HG03108 (cell line): ENCODE results near the gene RASIP1.

Source experiments
- ATAC-seq: cut with Tn5 transposase; IDR thresholded peaks from one replicate; pipeline ENCODE4 v1.9.1; 2021; ENCODE audit warnings: moderate library complexity; ENCODE audit not compliant: unreplicated experiment

Gene RASIP1

GRCh38 chr19:48676487-48676886, 63.9 kb downstream of the RASIP1 start:
- no peak for ATAC-seq

DNA sequence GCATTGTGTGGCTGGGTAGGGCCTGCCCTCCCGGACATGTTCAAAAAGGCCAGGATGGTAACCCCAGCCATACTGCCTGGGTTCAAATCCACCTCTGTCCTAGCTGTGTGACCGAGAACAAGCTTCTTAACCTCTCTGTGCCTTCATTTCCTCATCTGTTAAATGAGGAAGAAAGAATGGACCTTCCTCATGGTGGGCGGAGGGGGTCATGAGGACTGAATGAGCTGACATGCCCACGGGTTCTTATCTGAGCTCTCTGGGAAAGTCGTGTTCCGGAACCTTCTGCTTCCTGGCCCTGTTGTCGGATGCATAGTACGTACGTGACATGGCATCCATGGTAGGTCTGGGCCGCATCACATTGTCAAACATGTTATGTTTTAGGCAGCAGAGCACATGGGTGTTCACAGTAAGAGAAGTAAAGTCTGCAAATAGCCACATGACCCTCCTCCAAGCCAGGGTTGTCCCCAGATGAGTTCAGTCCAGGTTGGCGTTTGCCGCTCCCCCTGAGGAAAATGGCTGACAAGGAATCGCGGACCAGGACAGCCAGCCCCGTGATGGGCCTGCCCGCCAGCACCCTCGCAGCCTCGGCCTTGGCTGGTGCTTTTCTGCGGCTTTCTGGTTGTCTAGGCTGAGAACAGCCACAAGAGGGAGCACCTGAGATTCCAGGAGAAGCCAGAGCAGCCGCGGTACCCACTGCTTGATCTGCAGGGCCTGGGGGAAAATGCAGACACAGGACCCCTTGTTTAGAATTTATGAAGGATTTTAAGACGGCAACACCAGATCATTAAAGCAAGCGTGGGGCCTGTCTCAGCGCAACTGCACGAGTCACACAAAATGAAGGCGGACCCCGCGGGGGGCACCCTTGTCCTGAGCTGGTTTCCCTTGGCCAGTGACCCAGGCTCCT, 65.2 kb downstream of the RASIP1 start:
- ATAC-seq = no peak

DNA sequence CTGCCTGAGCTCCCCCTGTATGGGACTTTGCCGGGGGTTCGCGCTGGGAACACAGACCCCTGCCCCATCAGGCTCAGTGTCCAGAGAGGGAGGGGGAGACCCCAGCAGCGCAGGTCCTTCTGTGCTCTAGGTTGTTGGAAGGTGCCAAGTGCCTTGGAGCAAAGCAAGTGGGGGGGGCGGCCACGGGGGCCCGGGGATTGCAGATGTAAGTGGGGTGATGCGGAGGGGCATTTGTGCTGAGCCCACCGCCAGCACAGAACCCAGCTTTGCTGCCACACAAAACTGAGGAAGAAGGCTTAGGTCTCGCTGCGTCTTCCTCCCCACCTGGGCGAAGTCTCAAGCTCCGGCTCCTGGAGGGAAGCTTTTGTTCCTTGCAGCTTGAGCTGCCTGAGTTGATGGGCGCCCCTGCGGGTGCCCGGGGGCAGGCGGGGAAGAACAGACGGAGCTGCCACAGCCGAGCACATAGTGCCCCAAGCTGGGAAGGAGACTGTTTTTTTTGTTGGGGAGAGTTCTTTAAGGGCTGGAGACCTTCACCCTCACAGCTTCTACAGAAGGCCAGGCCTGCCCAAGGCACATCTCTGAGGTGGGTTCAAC, 66.1 kb downstream of the RASIP1 start:
- ATAC-seq = no peak

DNA sequence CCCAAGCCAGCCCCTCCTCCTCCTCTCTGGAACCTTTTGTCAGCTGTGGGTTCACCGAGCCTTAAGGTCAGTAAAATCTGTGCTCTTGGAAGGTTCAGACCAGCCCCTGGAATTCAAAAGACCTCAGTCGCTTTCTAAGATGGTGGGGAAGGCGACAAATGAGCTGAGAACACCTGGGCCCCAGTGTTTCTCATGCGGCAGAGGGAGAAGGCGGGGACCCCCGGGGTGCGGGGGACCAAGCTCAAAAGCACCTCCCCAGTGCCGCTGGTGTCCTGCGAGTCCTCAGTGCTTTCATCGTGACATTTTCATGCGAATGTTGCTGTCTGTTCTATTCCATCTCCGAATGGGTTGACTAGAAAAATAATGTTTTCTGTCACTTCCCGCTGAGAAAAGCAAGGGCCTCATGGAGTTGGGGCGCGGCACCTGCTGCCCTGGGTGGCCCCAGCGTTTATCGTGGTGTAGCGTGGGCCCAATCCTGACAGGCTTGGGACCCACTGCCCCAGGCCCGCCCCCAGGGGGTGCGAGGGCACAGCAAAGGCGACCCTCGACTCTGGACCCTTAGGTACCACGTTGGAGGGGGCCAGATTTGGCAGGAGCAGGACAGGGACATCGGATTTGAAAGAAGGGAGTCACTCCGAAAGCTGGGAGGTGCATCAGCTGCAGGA, 66.8 kb downstream of the RASIP1 start:
- ATAC-seq = no peak

DNA sequence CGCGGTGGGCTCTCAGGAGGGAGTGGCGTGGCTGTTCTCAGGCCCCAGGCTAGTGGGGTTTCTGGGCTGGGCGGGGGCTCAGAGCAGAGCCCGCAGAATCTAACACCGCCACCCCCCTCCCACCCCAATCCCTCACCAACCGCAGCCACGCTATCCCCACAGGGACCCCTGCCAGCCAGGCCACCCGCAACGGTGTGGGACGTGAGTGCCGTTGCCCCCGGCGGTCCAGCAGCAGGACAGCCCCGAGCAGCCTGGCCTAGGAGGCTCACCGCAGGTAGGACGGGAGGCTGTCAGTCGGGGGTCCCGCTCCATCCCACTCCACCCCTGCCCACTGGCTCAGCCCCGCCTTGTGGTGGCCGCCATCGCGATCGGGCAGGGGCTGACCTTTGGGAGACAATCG, 67.4 kb downstream of the RASIP1 start, which contains the start of gene NTN5:
Gene NTN5 (minus strand): TSS at position 24 of the 400 bp plus-strand sequence. CDS start 2,031 bp downstream, outside the sequence.
- no peak for ATAC-seq

DNA sequence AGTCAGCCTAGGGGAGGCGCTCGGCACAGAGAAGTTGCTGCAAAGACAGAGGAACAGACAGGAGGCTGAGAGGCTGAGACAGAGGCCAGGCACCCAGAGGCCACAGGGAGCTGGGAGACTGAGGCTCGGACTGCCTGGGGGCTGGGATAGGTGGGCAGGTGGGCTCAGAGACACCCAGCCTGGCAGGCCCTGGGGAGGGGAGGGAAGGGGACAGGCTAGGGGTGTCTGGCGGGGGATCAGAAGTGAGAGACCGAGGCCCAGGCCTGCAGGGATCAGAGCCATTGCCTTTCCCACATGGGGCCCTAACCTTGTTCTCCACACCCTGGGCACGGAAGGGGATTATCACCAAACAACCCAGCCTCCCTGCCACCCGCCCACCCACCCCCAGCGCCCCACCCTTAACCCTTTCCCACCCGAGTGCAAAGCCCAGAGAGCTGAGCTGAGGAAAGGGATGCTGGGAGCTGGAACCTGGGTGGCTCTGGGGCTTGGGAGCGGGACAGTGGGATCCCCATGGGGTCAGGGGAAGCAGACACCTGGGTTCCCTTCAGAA, 68.9 kb downstream of the RASIP1 start:
- no peak for ATAC-seq

- no peak for ATAC-seq
Measured at GRCh38 chr19:48670699-48671445, 69.5 kb downstream of the RASIP1 start.
